Lower leg skin (tissue), 4 donors: ENCODE data around the gene ACIN1. TPM values are rescaled to one million over a fixed set of nuclear protein-coding genes. Genes with fewer than 3 reads are reported as not detected.

Source experiments
- DNase-seq, 2 donors: peaks; one replicate each; pipeline ENCODE4 v3.0.0-alpha.2; 2019; ENCODE audit warnings: low spot score in 2 of 2
- H3K4me3 ChIP-seq: fragments of 200-600 bp; sonication (generic); 2 replicates; pipeline ENCODE4 v1.5.1; 2017; ENCODE audit warnings: mild to moderate bottlenecking, low read depth; ENCODE audit not compliant: poor library complexity, severe bottlenecking
- CTCF ChIP-seq, 3 donors: fragments of 450-650 bp; IDR thresholded peaks; one replicate each; pipeline ENCODE4 v1.5.1; 2016; ENCODE audit warnings: antibody characterized with exemption in 3 of 3, mild to moderate bottlenecking in 3 of 3, moderate library complexity in 2 of 3
- POLR2A ChIP-seq, 2 donors: fragments of 450-650 bp; IDR thresholded peaks; one replicate each; pipeline ENCODE4 v1.6.1; 2016 to 2017; ENCODE audit warnings: antibody characterized with exemption in 2 of 2, mild to moderate bottlenecking in 1 of 2, moderate library complexity in 1 of 2
- WGBS, 2 donors: methylation state at CpG; one replicate each; pipeline ENCODE4 v1.1.5; 2018; 5-methylcytosine and 5-hydroxymethylcytosine counted together
- intact Hi-C: fragments of 100-400 bp; cut with DNase I; formaldehyde crosslinking; loops from one replicate; pipeline ENCODE4 v1.15.0; 2023; ENCODE audit warnings: low total_unique reads
- total RNA-seq, 4 donors: library from RNA; depleted of rRNA; stranded (reverse); fragments of >200 nt; gene quantifications; one replicate each; pipeline ENCODE4 v1.1.0, GENCODE V29; 2016

ACIN1 gene
- total RNA-seq, 4 donors from 2014 or later = 52.7 to 97.5 (median 79.8) TPM

DNA sequence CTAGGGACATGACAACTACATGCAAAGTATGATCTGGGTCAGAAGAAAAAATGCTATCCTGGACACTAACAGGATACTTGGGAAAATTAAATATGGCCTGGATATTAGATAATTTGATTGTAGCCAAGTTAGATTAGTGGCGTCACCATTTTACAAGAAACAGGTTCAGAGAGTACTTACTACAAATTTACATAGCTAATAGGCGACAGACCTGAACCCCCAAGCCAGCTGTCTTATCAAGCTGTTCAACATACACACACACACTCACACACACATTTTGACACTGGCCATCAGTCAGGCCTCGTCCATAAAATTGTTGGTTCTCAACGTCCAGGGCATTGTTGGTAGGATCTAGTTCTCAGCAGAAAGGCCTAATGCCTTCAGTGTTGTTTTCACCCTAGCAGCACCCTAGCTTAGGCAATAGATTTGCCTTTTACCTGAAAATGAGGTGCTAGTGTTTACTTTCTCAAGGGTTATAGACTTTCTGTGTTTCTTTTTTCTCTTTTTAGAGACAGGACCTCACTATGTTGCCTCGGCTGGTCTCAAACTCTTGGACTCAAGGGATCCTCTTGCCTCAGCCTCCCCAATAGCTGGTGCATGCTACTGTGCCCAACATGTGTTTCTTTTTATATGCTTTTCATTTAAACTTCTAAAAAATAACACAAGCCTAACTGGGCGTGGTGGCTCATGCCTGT, 81.7 kb downstream of the ACIN1 start:
- 78 to 85% methylated on average over 6 of the region's 6 CpGs for WGBS, 2 donors
- intact Hi-C loops = no loop called here
- TF ChIP-seq CTCF (IDR thresholded peaks at IDR 0.05) = no peak
- TF ChIP-seq POLR2A (IDR thresholded peaks at IDR 0.05) = no peak
- H3K4me3 ChIP-seq = no peak overlapping the region
- DNase-seq = peak in 1 of 2 donors; percentile 17

DNA sequence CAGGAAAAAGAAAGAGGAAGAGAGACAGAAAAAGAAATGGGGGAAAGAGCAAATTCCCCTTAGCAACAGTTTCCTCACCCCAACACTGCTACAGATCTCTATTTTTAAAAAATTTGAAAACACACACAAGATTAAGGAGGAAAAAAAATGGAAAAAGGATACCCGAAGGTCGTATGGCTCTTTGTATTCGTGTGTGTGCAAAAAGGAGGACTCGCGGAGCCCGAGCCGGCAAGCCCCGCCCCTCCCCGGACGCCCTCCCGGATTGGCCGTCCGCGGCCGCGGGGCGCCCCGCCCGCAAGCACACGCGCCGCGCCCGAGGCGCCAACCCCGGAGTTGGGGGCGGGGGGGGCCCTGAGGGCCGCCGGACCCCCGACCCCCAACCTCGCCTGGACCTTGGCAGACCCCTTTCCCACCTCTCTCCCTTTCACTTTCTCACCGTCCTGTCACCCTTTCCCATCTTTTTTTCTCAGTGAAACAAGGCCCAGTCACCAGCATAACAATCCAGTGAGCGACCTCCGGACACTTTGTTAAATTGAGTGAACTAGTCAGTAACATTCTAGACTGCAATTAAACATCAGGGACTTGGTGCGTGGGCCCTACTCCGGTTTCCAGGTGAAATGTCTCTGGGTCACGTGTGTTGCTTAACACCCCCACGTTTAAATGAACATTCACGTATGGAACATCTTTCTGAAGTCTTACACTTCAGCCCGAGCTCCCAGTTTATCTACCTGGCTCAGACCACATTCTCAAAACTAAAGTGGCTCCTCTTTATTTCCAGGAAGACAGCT, 84.8 kb downstream of the ACIN1 start, which contains the start of gene C14orf93:
C14orf93 (minus strand) TSS at position 205 of the 788 bp plus-strand sequence. CDS start 11,120 bp downstream, outside the sequence.
- intact Hi-C loops = no loop called here
- TF ChIP-seq CTCF (IDR thresholded peaks at IDR 0.05) = no peak
- no peak for TF ChIP-seq POLR2A (IDR thresholded peaks at IDR 0.05)
- peak; percentile 71 to 97 for DNase-seq
- H3K4me3 ChIP-seq = peak within 1 kb of the TSS; percentile 28
- 1 to 2% methylated on average over 40 of the region's 40 CpGs for WGBS, 2 donors

GRCh38 chr14:23009483-23009938, 85.4 kb downstream of the ACIN1 start:
- peak in 1 of 2 donors; percentile 23 for DNase-seq
- TF ChIP-seq POLR2A (IDR thresholded peaks at IDR 0.05) (no peak), CTCF (IDR thresholded peaks at IDR 0.05) (no peak)
- H3K4me3 ChIP-seq = peak overlapping the region; percentile 28
- WGBS, 2 donors = 4 to 5% methylated on average over 8 of the region's 8 CpGs
- intact Hi-C loops = no loop called here

DNA sequence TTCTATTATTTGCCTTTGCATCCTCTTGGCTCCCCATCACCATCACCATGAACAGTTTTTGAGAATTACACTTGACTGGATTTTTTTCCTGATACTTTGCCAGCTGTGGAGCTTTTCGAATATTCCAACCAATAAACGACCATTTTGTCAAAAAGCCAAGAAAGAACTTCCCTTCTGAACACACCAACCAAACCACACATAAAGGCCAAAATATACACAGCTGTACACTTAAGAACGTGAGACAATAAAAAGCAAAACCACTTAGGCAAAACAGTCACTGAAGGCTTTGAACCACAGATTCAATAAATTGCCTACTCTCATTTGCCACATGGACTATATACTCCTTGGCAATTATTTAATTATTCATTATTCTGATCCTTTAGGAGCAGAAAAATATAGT, 86.1 kb downstream of the ACIN1 start:
- intact Hi-C loops = no loop called here

More for the DNA sequence above, 86.1 kb downstream of the ACIN1 start:
- DNase-seq = no peak
- H3K4me3 ChIP-seq = no peak overlapping the region
- WGBS, 2 donors = 24 to 25% methylated on average over 3 of the region's 3 CpGs
- TF ChIP-seq CTCF (IDR thresholded peaks at IDR 0.05) (no peak), POLR2A (IDR thresholded peaks at IDR 0.05) (no peak)

Other genes with a start within 250 kb of the ACIN1 start
- gene LRP10, start 223.4 kb downstream of the ACIN1 start, total RNA-seq = 100 to 1,000 TPM; 148 to 209 (median 167) TPM
- 1 to 10 TPM in 2 of 4 donors, under 1 TPM in 2; 0.52 to 2.5 (median 1.5) TPM for gene REM2, start 211.9 kb downstream of the ACIN1 start, total RNA-seq
- 100 to 1,000 TPM in 2 of 4 donors, 10 to 100 TPM in 2; 71.2 to 202 (median 105) TPM for gene RBM23, start 176.0 kb downstream of the ACIN1 start, total RNA-seq
- 10 to 100 TPM; 42.9 to 53.2 (median 48.3) TPM for gene PRMT5, start 165.8 kb downstream of the ACIN1 start, total RNA-seq
- gene HAUS4, start 138.0 kb downstream of the ACIN1 start, total RNA-seq = 10 to 100 TPM; 52.3 to 74.4 (median 61.9) TPM
- gene AJUBA, start 112.6 kb downstream of the ACIN1 start, total RNA-seq = 10 to 100 TPM; 66.2 to 98.4 (median 74.8) TPM
- 10 to 100 TPM; 16.9 to 29.6 (median 23.2) TPM for gene C14orf93, start 85.0 kb downstream of the ACIN1 start, total RNA-seq
- gene PSMB5, start 60.2 kb downstream of the ACIN1 start, total RNA-seq = 100 to 1,000 TPM in 2 of 4 donors, 10 to 100 TPM in 2; 70.6 to 148 (median 116) TPM
- gene PSMB11, start 52.9 kb downstream of the ACIN1 start, total RNA-seq = not detected
- 1 to 10 TPM; 3.0 to 4.9 (median 3.9) TPM for gene CDH24, start 37.6 kb downstream of the ACIN1 start, total RNA-seq
- 10 to 100 TPM; 14.5 to 29.8 (median 19.7) TPM for gene C14orf119, start 369 bp upstream of the ACIN1 start, total RNA-seq
- not detected for gene CIROP, start 9.9 kb upstream of the ACIN1 start, total RNA-seq
- not detected for gene CEBPE, start 24.1 kb upstream of the ACIN1 start, total RNA-seq
- 10 to 100 TPM; 32.4 to 67.4 (median 42.9) TPM for gene SLC7A8, start 88.5 kb upstream of the ACIN1 start, total RNA-seq
- gene RNF212B, start 142.8 kb upstream of the ACIN1 start, total RNA-seq = under 1 TPM in 1 of 4 donors, not detected in 3; 0.59 TPM
- gene HOMEZ, start 191.0 kb upstream of the ACIN1 start, total RNA-seq = 1 to 10 TPM; 5.3 to 9.7 (median 8.5) TPM
- 10 to 100 TPM in 1 of 4 donors, 1 to 10 TPM in 3; 7.9 to 14.4 (median 8.6) TPM for gene PPP1R3E, start 207.7 kb upstream of the ACIN1 start, total RNA-seq
- gene BCL2L2, start 211.7 kb upstream of the ACIN1 start, total RNA-seq = 10 to 100 TPM; 41.5 to 72.2 (median 68.3) TPM
- 10 to 100 TPM; 25.5 to 65.8 (median 39.9) TPM for gene PABPN1, start 226.3 kb upstream of the ACIN1 start, total RNA-seq